LNCaP clone FGC (cell line): ENCODE measurements around the gene SRGAP1.
"Not testable (repeated sequence)": the region's sequence is repeated elsewhere in the genome, so short reads cannot be mapped to it uniquely, and the experiment has no call there.

ENCODE experiments used
- DNase-seq: peaks from one replicate; pipeline ENCODE4 v3.0.0-alpha.2; 2011; ENCODE audit warnings: low read depth
- H3K4me3 ChIP-seq: 2 replicates; pipeline ENCODE4 v1.5.1; 2011; ENCODE audit warnings: mild to moderate bottlenecking, low read depth, low read length, control low read depth
- CTCF ChIP-seq: IDR thresholded peaks from 2 replicates; pipeline ENCODE4 v1.5.1; 2012; ENCODE audit warnings: mild to moderate bottlenecking; ENCODE audit not compliant: control insufficient read depth, insufficient read depth; ENCODE audit errors: extremely low read depth

The SRGAP1 gene

DNA sequence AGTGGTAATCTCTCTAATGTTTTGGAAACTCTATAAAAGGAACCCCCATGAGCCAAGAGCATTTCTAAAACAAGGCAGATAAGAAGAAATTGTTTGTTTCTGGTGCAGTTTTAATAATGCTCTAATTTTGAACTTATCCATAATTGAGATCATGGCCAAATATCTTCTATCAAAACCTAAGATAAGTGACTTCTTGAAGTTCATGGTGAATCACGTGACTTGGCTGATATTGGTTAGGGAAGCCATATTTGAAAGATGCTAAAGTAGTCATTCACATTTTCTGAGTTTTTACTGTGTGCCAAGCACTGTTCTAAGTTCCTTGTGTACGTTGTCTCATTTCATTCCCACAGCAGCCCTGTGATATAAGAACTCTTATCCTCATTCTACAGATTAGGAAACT lies 219.7 kb downstream of the SRGAP1 start:
- no peak overlapping the region for H3K4me3 ChIP-seq
- DNase-seq: no peak
- TF ChIP-seq CTCF: no peak

- no peak for DNase-seq
- TF ChIP-seq CTCF: no peak
- no peak overlapping the region for H3K4me3 ChIP-seq
Measured at GRCh38 chr12:64064706-64065105, 220.2 kb downstream of the SRGAP1 start.

- H3K4me3 ChIP-seq: no peak overlapping the region
- TF ChIP-seq CTCF: no peak
- no peak for DNase-seq
Measured at GRCh38 chr12:64065881-64066451, 221.5 kb downstream of the SRGAP1 start.

- DNase-seq: no peak
- TF ChIP-seq CTCF: no peak
- H3K4me3 ChIP-seq: no peak overlapping the region
Measured at GRCh38 chr12:64066776-64067175, 222.3 kb downstream of the SRGAP1 start.

DNA sequence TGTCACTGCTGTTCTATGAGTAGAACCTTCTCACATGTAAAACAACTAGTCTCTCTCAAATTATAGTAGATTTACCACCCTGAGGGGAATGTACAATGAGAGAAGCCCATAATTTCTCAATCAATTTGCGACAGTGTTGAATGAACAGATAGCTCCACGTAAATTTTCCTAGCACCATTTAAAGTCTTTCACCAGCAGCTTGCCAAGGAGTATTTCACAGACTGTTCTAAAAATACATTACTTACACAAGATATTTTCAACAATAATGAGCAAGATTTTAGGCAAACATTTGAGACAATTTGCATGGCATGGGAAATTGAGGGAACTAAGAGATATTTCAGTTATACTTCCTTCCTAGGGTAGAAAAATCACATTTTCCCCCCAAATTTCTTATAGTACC lies 226.0 kb downstream of the SRGAP1 start:
- TF ChIP-seq CTCF: no peak
- DNase-seq: no peak
- H3K4me3 ChIP-seq: no peak overlapping the region

- H3K4me3 ChIP-seq: no peak overlapping the region
- no peak for TF ChIP-seq CTCF
- no peak for DNase-seq
Measured at GRCh38 chr12:64072916-64073575, 228.5 kb downstream of the SRGAP1 start.

DNA sequence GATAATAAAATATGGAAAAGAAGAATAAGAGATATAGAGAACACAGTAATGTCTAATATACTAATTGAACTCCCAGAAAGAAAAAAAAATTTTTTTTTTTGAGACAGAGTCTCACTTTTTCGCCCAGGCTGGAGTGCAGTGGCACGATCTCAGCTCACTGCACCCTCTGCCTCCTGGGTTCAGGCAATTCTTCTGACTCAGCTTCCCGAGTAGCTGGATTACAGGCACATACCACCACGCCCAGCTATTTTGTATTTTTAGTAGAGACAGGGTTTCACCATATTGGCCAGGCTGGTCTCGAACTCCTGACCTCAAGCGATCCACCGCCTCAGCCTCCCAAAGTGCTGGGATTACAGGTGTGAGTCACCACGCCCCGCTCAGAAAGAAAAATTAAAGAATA lies 232.1 kb downstream of the SRGAP1 start:
- DNase-seq, H3K4me3 ChIP-seq: not testable (repeated sequence)
